NCI-H1048 (cell line): ENCODE results near the gene KCND3.

ENCODE experiments used
- DNase-seq: peaks from one replicate; lab custom pipeline; 2025; lab: John Stamatoyannopoulos, UW

KCND3 gene

DNA sequence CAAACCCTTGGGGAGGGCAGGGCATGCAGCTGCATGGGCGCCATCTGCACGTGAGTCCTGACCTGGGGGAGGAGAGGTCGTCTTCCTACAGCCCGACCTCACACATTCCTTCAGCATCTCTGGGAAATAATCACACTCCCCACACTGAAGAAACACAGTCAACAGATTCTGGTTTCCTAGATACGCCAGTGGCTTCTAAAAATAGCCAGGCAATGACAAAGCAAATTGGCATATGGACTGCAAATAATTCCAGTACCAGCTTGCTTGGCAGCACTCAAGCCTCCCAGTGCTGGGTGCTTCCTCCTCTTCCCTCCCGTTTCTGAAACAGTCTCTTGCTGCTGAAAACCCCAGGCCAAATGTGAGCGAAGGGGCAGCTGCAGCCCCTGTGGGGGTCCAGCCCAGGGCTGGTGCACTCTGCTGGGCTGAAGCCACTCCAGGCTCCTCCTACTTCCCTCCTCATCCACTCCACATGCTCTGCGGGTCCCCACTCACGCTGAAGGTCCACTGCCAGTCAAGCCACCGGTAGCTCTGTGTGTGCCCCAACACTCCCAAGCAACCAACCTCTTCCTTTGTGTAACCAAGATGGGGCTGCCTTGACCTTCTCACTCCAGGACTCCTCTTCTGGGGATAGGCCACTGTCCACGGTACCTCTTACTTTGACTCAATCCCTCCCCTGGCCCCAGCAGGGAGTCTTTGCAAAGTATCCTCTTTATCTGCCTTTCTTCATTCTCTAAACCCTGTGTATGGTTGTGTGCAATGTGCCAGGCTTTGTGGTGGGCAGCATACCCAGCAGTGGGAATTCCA lies 69.0 kb downstream of the KCND3 start:
- no peak for DNase-seq

DNA sequence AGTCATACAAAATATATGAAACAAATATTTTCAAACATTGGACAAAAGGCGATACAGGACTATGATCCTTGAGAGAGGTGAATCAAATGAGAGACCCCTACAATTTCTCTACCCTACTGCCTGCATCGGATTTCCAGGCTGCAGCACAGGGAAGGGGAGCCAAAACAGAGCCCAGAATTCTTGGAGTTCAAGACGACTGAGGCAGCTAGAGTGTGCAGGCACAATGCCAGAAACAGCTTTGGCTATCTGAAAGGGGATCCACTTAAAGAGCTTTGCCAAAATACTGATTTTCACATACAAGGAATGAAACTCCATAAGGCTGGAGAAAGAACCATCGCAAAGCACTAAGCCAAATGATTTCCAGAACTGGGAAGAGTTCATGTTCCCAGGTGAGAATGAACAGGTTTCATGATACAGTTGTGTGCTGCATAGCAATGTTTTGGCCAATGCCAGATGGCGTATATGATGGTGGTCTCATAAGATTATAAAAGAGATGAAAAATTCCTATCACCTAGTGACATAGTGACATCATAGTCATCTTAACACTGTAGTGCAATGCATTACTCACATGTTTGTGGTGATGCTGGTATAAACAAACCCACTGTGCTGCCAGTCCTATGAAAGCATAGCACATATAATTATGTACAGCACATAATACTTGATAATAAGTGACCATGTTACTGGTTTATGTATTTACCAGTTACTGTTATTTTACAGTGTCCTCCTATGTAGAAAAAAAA lies 77.5 kb downstream of the KCND3 start:
- DNase-seq = no peak

DNA sequence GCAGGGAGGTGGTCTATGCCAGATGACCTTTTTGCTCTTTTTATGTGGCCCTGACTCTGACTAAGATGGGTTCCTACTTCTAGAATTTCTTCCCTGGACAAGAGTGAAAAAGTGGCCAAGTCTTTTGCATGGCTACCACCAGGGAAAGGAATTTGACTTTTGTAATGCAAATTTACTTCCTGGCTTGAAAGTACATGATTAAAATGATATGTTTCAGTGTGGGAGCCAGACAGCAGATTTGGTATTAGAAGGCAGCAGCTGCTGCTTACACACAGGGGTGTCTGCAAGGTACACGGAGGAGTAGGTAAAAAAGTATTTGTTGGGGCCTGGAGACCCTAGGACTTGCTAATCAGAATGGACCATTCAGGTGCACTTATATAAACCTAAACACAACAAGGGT lies 78.4 kb downstream of the KCND3 start:
- DNase-seq = no peak

GRCh38 chr1:111909030-111909429 lies 80.4 kb downstream of the KCND3 start:
- DNase-seq = no peak

DNA sequence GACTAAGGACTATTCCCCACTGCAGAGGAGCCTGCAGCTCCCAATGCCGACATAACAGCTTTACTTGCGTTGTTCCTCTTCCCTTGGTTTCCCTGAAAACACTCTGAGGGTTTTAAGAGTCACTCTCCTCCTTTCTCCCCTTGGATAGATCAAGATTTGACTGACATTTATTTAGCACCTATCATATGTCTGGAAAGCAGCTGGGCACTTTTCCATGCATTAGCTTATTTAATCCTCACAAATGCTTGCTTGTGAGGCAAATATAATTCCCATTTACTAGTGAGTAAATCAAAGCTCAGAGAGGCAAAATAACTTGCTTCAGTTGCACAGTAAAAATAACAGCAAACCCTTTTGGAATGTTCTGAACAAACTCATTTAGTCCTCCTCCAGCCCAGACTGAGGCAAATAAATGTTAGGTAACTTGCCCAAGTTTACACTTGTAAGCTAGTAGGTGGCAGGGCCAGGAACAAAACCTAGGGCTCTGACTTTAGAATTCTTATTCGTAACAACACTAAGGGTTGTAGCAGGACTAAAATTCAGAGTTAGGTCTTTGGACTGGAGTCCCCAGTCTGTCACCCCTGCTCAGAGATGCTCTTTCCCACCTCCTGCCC lies 81.4 kb downstream of the KCND3 start:
- no peak for DNase-seq

DNA sequence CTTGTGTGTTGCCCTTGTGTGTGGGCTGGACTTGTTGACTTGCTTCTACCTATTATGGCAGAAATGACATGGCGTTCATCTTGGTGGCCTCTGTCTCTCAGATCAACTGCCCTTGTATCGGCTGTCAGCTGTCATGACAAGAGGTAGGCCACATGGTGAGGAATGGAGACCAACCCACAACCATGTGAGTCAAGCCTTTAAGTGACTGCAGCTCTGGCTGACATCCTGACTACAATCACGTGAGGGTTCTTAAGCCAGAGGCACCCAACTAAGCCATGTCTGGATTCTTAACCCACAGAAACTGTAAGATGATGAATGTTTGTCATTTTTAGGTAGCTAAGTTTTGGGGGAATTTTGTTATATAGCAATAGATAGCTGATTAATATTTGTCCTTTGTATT lies 82.1 kb downstream of the KCND3 start:
- no peak for DNase-seq

GRCh38 chr1:111906816-111907215 lies 82.7 kb downstream of the KCND3 start:
- no peak for DNase-seq

GRCh38 chr1:111906111-111906510 lies 83.4 kb downstream of the KCND3 start:
- DNase-seq = no peak

- DNase-seq = no peak
Measured at GRCh38 chr1:111904478-111905218, 84.8 kb downstream of the KCND3 start.

- DNase-seq = no peak
Measured at GRCh38 chr1:111903871-111904449, 85.5 kb downstream of the KCND3 start.

DNA sequence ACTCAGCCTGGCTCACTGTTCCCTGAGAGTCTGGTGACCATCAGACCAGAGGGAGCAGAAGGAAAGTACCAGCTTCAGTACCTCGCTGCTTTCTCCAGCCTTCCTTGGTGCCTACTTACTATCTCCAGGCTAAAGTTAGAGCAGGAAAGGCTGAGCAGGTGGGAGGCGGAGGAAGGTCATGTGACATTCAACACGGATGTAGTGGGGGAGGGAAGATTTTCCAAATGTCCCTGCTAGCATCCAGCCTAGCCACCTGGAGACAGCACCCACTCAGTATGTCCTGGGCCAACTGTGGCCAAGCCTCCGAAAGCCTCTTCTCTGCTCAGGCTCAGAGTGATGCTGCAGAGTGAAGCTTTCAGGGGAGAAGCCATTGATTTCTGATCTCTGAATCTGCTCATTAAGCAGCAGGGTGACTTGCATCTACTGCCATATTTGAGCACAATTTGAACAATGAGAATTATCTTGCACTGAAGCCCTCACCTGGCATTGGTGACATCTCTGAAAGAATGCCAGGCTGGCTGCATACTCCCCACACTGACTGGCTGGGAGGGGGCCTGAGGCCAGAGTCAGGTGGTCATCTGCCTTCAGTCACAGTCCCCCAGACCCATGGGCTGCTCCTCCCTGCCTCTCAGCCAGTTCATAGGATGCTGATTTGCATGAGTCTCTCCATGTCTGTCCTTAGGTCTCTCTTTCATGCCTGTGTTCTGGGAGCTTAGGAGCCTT lies 86.2 kb downstream of the KCND3 start:
- DNase-seq = no peak

GRCh38 chr1:111895469-111895868 lies 94.0 kb downstream of the KCND3 start:
- no peak for DNase-seq

DNA sequence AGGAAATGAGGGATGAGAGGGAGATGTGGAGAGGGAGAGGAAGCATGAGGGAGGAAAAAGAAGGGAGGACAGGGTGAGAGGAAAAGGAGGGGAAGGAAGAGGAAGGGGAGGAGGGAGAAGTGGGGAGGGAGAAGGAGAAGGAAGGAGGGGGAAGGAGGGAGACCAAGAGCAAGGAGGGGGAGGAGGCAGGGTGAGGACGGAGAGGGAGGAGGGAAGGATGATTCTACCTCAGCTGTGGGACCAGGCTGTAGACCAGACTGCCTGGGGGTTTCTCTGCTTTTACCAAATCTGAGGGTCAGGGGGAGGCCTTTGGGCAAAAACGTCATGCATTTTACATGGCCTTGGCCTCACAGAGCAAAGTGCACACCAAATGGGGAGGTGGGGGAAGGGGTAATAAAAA lies 94.5 kb downstream of the KCND3 start:
- DNase-seq = no peak

- DNase-seq = no peak
Measured at GRCh38 chr1:111894497-111894896, 95.0 kb downstream of the KCND3 start.

- DNase-seq = no peak
Measured at GRCh38 chr1:111891566-111891965, 97.9 kb downstream of the KCND3 start.

GRCh38 chr1:111888740-111889376 lies 100.6 kb downstream of the KCND3 start:
- no peak for DNase-seq

DNA sequence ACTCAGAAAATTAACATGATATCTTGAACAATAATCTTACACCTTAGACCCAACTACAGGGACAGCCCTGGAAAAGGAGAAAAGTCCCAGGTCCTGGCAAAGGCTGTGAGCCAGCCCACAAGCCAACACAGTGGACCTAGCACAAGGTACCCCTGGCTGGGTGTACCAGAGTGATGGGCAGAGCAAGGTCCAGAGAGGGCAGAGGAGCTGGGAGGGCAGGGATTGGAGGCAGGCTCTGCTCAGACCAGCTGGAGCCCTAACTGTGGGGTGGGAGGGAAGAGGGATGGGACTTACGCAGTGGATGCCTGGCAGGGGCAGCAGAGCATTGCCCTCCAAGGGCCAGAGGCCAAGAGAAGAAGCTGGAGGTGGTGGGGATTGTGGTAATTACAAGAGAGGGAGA lies 101.6 kb downstream of the KCND3 start:
- no peak for DNase-seq

GRCh38 chr1:111887385-111887784 lies 102.1 kb downstream of the KCND3 start:
- DNase-seq = no peak

DNA sequence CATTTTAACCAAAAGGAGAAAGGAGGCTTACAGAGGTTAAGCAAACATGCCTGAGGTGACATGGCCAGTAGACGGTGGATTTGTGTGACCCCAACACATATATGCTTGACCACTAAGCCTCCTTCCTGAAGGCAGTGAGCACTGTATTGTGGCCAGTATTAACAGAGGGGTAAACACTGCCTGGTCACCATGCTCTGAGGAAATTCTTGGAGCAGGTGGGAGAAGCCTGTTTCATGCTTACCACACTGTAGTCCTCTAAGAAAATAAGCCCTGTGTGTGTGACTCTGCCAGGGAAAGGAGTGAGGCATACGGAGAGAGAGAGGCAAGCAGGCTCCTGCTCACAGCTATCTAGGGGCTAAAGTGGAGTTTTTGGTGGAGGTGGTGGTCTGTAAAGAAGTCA lies 102.7 kb downstream of the KCND3 start:
- DNase-seq = no peak

DNA sequence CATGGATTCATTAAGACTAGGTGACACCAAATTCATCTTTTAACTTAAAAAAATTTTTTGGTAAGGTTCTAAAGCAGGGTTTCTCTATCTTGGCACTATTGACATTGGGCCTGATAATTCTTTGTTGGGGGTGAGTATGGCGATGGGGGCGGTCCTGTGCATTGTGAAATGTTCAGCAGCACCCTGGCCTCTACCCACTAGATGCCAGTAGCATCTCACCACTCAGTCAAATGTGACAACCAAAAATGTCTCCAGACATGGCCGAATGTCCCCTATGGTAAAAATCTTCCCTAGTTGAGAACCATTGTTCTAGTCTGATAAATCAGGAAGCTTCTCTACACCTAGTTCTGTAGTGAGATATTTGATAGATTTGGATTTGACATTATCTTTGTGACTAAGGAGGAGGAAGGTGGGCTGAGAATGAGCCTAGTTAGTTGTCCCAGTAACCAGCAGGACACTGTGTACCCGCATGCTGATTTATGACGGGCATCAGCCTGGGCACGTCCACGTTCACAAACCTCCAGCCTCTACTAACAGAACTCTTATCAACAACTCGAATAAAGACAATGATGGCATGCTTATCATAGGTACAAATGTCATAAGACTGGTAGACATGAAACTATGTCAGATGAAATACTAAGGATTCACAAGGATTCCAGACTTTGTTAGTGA lies 104.6 kb downstream of the KCND3 start:
- DNase-seq = no peak
